K562 (cell line): ENCODE data around the gene GALNT12. TPM values are rescaled to one million over a fixed set of nuclear protein-coding genes. Genes with fewer than 3 reads are reported as not detected.

Experiments
- ETV5 ChIP-seq: sonication (generic); formaldehyde crosslinking; IDR thresholded peaks from 2 replicates; pipeline ENCODE4 v1.4.0; 2020; ENCODE audit warnings: low read depth, mild to moderate bottlenecking, missing genetic modification reagents
- FOXA1 ChIP-seq: fragments of 450-650 bp; IDR thresholded peaks from 2 replicates; pipeline ENCODE4 v1.6.1; 2016; ENCODE audit warnings: mild to moderate bottlenecking, borderline replicate concordance
- GATAD2A ChIP-seq: fragments of 450-650 bp; IDR thresholded peaks from 2 replicates; pipeline ENCODE4 v1.6.1; 2017
- KDM5B ChIP-seq: fragments of 200-600 bp; sonication (generic); IDR thresholded peaks from 2 replicates; pipeline ENCODE4 v1.6.1; 2012; ENCODE audit warnings: low read depth, mild to moderate bottlenecking, moderate library complexity, low read length, control low read depth, inconsistent platforms; ENCODE audit not compliant: insufficient replicate concordance
- L3MBTL2 ChIP-seq: fragments of 450-650 bp; IDR thresholded peaks from 2 replicates; pipeline ENCODE4 v1.6.1; 2016; ENCODE audit warnings: mild to moderate bottlenecking, moderate library complexity
- LEF1 ChIP-seq: fragments of 450-650 bp; IDR thresholded peaks from 2 replicates; pipeline ENCODE4 v1.6.1; 2016; ENCODE audit warnings: mild to moderate bottlenecking
- NFE2L1 ChIP-seq: fragments of 450-650 bp; IDR thresholded peaks from 2 replicates; pipeline ENCODE4 v1.6.1; 2016; ENCODE audit warnings: missing genetic modification characterization, low read depth, mild to moderate bottlenecking, missing compliant biosample characterization, moderate library complexity, borderline replicate concordance
- SP1 ChIP-seq: sonication (generic); formaldehyde crosslinking; IDR thresholded peaks from 2 replicates; pipeline ENCODE4 v1.8.1; 2022; ENCODE audit warnings: mild to moderate bottlenecking, missing genetic modification reagents
- ZNF174 ChIP-seq: fragments of 250-450 bp; sonication (Bioruptor Pico); IDR thresholded peaks from 2 replicates; pipeline ENCODE4 v1.4.0; 2020; ENCODE audit warnings: mild to moderate bottlenecking
- ZNF347 ChIP-seq: fragments of 450-650 bp; formaldehyde crosslinking; IDR thresholded peaks from 2 replicates; pipeline ENCODE4 v1.4.0; 2020; ENCODE audit warnings: low read depth, mild to moderate bottlenecking, moderate library complexity
- ZNF696 ChIP-seq: fragments of 250-450 bp; sonication (Bioruptor Pico); conservative IDR thresholded peaks from 2 replicates; pipeline ENCODE4 v1.4.0; 2020; ENCODE audit warnings: mild to moderate bottlenecking, moderate library complexity
- polyA plus RNA-seq, 8 experiments: library from polyadenylated mRNA; depleted of rRNA in 4 of 8; stranded (reverse) in 5 of 8; unstranded in 3 of 8; fragments of >200 nt; fragmentation: Nextera tagmentation in 2 of 8; fragmentation: Illumina TruSeq in 1 of 8; extraction: Ambion mirVana in 2 of 8; extraction: Trizol in 1 of 8; gene quantifications; 2 replicates each; pipeline versions ENCODE4 v1.2.1 to v1.2.3, GENCODE V29; 2011 to 2014; ENCODE audit warnings: inconsistent platforms in 1 of 8, missing spikeins in 1 of 8
- total RNA-seq, 7 experiments: library from RNA; depleted of rRNA in 6 of 7; stranded (reverse); fragments of >200 nt in 6 of 7; fragmentation: Illumina TruSeq in 2 of 7; extraction: Trizol in 2 of 7; gene quantifications; 2 replicates each; pipeline versions ENCODE4 v1.2.1 to v1.2.3, GENCODE V29; 2011 to 2021; ENCODE audit warnings: low replicate concordance in 1 of 7
- TF ChIP-seq, protein P1 (sequence below): fragments of 250-450 bp; sonication (Bioruptor Pico); IDR thresholded peaks from 2 replicates; pipeline ENCODE4 v1.5.0; 2020; ENCODE audit warnings: mild to moderate bottlenecking, borderline replicate concordance
- TF ChIP-seq, protein P2 (sequence below), 3 experiments: fragments of 200-800 bp in 1 of 3; sonication (Bioruptor generic) in 1 of 3; sonication (generic) in 1 of 3; formaldehyde crosslinking in 1 of 3; IDR thresholded peaks; 2 replicates each; pipeline versions ENCODE4 v1.6.1 to v1.8.0; 2016 to 2022; ENCODE audit warnings: mild to moderate bottlenecking in 2 of 3, missing compliant biosample characterization in 2 of 3, missing genetic modification characterization in 2 of 3, missing genetic modification reagents in 1 of 3
- TF ChIP-seq, protein P3 (sequence below), 2 experiments: IDR thresholded peaks in 1 of 2; conservative IDR thresholded peaks in 1 of 2; 2 replicates each; pipeline ENCODE4 v1.6.1; 2016; ENCODE audit warnings: low read depth in 2 of 2, mild to moderate bottlenecking in 1 of 2, missing compliant biosample characterization in 1 of 2, missing genetic modification characterization in 1 of 2, moderate library complexity in 1 of 2
- TF ChIP-seq, protein P4 (sequence below): fragments of 250-450 bp; sonication (Bioruptor Pico); IDR thresholded peaks from 2 replicates; pipeline ENCODE4 v1.4.0; 2020; ENCODE audit warnings: mild to moderate bottlenecking
- TF ChIP-seq, protein P5 (sequence below): fragments of 450-650 bp; IDR thresholded peaks from 2 replicates; pipeline ENCODE4 v1.6.1; 2016; ENCODE audit warnings: low read depth, mild to moderate bottlenecking, moderate library complexity
- TF ChIP-seq, protein P6 (sequence below), 2 experiments: fragments of 250-450 bp in 1 of 2; fragments of 450-650 bp in 1 of 2; sonication (Bioruptor Pico) in 1 of 2; IDR thresholded peaks; 2 replicates each; pipeline versions ENCODE4 v1.6.1 to v1.8.0; 2016 to 2021; ENCODE audit warnings: mild to moderate bottlenecking in 2 of 2, moderate library complexity in 2 of 2, missing compliant biosample characterization in 1 of 2, missing genetic modification characterization in 1 of 2

The GALNT12 gene
- total and polyA plus RNA-seq, 9 of the 15 experiments (the other 6 are each of a cell fraction or from before 2014, with no cell fraction given): 29.7 to 82.9 (median 44.2) TPM

DNA sequence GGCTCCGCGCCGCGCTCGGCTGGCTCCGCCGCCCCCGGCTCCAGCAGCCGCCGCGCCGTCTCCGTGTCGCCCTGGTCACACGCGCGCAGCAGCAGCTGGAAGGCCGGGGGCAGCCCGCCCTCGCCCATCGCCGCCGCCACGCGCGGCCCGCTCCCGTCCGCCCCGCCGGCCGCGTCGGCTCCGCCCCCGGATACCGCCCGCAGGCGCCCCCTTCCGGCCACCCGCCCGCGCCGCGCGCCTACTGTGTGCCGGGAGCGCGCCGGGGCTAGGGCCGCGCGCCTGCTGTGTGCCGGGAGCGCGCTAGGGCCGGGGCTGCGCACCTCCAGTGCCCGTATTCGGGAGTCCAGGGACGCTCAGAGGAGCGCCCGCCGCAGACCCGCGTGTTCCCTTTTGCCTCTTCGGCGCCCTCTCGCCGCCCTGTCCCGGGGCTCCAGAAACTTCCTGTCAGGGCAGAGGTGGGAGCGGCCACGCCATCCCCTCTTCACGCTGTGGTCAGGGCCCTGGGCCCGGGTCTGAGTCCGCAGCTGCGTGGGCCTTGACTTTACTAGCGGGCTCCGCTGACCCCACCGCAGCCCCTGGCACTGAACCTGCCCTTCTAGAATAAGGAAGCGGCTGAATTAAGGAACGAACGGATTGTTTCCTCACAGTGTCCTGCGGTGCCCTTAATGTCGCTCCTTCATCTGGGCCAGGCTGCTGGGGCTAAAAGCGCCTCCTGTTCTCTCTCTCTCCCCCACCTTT lies 10.9 kb upstream of the GALNT12 start, which contains the start of gene ANKS6 (continued):
- TF ChIP-seq, protein P1, sequence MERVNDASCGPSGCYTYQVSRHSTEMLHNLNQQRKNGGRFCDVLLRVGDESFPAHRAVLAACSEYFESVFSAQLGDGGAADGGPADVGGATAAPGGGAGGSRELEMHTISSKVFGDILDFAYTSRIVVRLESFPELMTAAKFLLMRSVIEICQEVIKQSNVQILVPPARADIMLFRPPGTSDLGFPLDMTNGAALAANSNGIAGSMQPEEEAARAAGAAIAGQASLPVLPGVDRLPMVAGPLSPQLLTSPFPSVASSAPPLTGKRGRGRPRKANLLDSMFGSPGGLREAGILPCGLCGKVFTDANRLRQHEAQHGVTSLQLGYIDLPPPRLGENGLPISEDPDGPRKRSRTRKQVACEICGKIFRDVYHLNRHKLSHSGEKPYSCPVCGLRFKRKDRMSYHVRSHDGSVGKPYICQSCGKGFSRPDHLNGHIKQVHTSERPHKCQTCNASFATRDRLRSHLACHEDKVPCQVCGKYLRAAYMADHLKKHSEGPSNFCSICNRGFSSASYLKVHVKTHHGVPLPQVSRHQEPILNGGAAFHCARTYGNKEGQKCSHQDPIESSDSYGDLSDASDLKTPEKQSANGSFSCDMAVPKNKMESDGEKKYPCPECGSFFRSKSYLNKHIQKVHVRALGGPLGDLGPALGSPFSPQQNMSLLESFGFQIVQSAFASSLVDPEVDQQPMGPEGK (CRISPR knock-in tag): no peak
- TF ChIP-seq FOXA1 (no peak), ZNF347 (CRISPR knock-in tag) (no peak), LEF1 (no peak), ZNF174 (no peak), GATAD2A (no peak), ZNF696 (CRISPR knock-in tag) (no peak), L3MBTL2 (0 out of 2 replicates have a peak, but pooled peaks have one; percentile 42), NFE2L1 (tag) (no peak), SP1 (CRISPR knock-in tag) (no peak), KDM5B (peak; percentile 43), ETV5 (no peak)
- TF ChIP-seq, protein P2, sequence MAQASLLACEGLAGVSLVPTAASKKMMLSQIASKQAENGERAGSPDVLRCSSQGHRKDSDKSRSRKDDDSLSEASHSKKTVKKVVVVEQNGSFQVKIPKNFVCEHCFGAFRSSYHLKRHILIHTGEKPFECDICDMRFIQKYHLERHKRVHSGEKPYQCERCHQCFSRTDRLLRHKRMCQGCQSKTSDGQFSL (CRISPR knock-in tag; IDR thresholded peaks at IDR 0.05): no peak
- TF ChIP-seq, protein P2 (tag; IDR thresholded peaks at IDR 0.05): no peak
- TF ChIP-seq, protein P3, sequence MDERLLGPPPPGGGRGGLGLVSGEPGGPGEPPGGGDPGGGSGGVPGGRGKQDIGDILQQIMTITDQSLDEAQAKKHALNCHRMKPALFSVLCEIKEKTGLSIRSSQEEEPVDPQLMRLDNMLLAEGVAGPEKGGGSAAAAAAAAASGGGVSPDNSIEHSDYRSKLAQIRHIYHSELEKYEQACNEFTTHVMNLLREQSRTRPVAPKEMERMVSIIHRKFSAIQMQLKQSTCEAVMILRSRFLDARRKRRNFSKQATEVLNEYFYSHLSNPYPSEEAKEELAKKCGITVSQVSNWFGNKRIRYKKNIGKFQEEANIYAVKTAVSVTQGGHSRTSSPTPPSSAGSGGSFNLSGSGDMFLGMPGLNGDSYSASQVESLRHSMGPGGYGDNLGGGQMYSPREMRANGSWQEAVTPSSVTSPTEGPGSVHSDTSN (CRISPR knock-in tag; IDR thresholded peaks at IDR 0.05; ENCODE audit: low read depth): no peak
- TF ChIP-seq, protein P3 (tag; conservative IDR thresholded peaks at IDR 0.05; ENCODE audit: low read depth): no peak
- TF ChIP-seq, protein P4, sequence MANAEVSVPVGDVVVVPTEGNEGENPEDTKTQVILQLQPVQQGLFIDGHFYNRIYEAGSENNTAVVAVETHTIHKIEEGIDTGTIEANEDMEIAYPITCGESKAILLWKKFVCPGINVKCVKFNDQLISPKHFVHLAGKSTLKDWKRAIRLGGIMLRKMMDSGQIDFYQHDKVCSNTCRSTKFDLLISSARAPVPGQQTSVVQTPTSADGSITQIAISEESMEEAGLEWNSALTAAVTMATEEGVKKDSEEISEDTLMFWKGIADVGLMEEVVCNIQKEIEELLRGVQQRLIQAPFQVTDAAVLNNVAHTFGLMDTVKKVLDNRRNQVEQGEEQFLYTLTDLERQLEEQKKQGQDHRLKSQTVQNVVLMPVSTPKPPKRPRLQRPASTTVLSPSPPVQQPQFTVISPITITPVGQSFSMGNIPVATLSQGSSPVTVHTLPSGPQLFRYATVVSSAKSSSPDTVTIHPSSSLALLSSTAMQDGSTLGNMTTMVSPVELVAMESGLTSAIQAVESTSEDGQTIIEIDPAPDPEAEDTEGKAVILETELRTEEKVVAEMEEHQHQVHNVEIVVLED (CRISPR knock-in tag): peak; percentile 64
- TF ChIP-seq, protein P5, sequence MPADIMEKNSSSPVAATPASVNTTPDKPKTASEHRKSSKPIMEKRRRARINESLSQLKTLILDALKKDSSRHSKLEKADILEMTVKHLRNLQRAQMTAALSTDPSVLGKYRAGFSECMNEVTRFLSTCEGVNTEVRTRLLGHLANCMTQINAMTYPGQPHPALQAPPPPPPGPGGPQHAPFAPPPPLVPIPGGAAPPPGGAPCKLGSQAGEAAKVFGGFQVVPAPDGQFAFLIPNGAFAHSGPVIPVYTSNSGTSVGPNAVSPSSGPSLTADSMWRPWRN: no peak
- TF ChIP-seq, protein P6, sequence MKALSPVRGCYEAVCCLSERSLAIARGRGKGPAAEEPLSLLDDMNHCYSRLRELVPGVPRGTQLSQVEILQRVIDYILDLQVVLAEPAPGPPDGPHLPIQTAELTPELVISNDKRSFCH (CRISPR knock-in tag; IDR thresholded peaks at IDR 0.05): no peak
- TF ChIP-seq, protein P6 (tag; IDR thresholded peaks at IDR 0.05): peak; percentile 58; the same call in 1 of the 2 replicates
